ENCODE results near the gene PROX1. TPM values are rescaled to one million over a fixed set of nuclear protein-coding genes. Genes with fewer than 3 reads are reported as not detected.
A peak's percentile ranks its signal among the peaks of the same experiment; 100 is the strongest.
"Not testable (repeated sequence)": the region's sequence is repeated elsewhere in the genome, so short reads cannot be mapped to it uniquely, and the experiment has no call there.

The PROX1 gene
- total and polyA plus RNA-seq, 4 donors = 4.3 to 14.8 (median 10.7) TPM

- WGBS (ENCODE audit: insufficient coverage) = 70% methylated on average over 5 of the region's 5 CpGs
- DNase-seq (ENCODE audit: low read depth in 4 of 6, low spot score in 6 of 6) = no peak
- H3K27ac ChIP-seq (ENCODE audit: low read depth, low read length) = no peak overlapping the region
- H3K36me3 ChIP-seq (ENCODE audit: control insufficient read depth, insufficient read depth, low read length) = no peaks in the 10 kb centered on the region
- no peaks in the 10 kb centered on the region for H3K27me3 ChIP-seq (ENCODE audit: control insufficient read depth, insufficient read depth, low read length)
- no peaks in the 10 kb centered on the region for H3K9me3 ChIP-seq (ENCODE audit: control insufficient read depth, insufficient read depth, low read length)
- H3K4me3 ChIP-seq (ENCODE audit: low read depth, low read length) = no peak overlapping the region
- H3K4me1 ChIP-seq (ENCODE audit: control insufficient read depth, insufficient read depth, low read length) = peaks cover 4% of the 10 kb centered on the region
These were observed 87.7 kb downstream of the PROX1 start for GRCh38 chr1:214075305-214075998.

- Histone ChIP-seq H3K4me1 (ENCODE audit: control insufficient read depth, insufficient read depth, low read length) (peaks cover 4% of the 10 kb centered on the region), H3K27me3 (ENCODE audit: control insufficient read depth, insufficient read depth, low read length) (no peaks in the 10 kb centered on the region), H3K27ac (ENCODE audit: low read depth, low read length) (no peak overlapping the region), H3K9me3 (ENCODE audit: control insufficient read depth, insufficient read depth, low read length) (no peaks in the 10 kb centered on the region), H3K4me3 (ENCODE audit: low read depth, low read length) (no peak overlapping the region), H3K36me3 (ENCODE audit: control insufficient read depth, insufficient read depth, low read length) (no peaks in the 10 kb centered on the region)
- 61% methylated on average over 10 of the region's 16 CpGs for WGBS (ENCODE audit: insufficient coverage)
- DNase-seq (ENCODE audit: low read depth in 4 of 6, low spot score in 6 of 6) = no peak
These were observed 88.4 kb downstream of the PROX1 start for GRCh38 chr1:214075999-214076707.

GRCh38 chr1:214076708-214077065, 88.9 kb downstream of the PROX1 start:
- WGBS (ENCODE audit: insufficient coverage) = 38% methylated on average over 4 of the region's 7 CpGs
- H3K4me1 ChIP-seq (ENCODE audit: control insufficient read depth, insufficient read depth, low read length) = peaks cover 4% of the 10 kb centered on the region
- H3K9me3 ChIP-seq (ENCODE audit: control insufficient read depth, insufficient read depth, low read length) = no peaks in the 10 kb centered on the region
- no peak overlapping the region for H3K4me3 ChIP-seq (ENCODE audit: low read depth, low read length)
- H3K27ac ChIP-seq (ENCODE audit: low read depth, low read length) = no peak overlapping the region
- no peaks in the 10 kb centered on the region for H3K27me3 ChIP-seq (ENCODE audit: control insufficient read depth, insufficient read depth, low read length)
- peak in 2 of 6 donors; percentile 9 to 45 for DNase-seq (ENCODE audit: low read depth in 4 of 6, low spot score in 6 of 6)
- H3K36me3 ChIP-seq (ENCODE audit: control insufficient read depth, insufficient read depth, low read length) = no peaks in the 10 kb centered on the region

GRCh38 chr1:214078950-214079349, 91.2 kb downstream of the PROX1 start:
- no peak for DNase-seq (ENCODE audit: low read depth in 4 of 6, low spot score in 6 of 6)
- Histone ChIP-seq H3K27me3 (ENCODE audit: control insufficient read depth, insufficient read depth, low read length) (no peaks in the 10 kb centered on the region), H3K9me3 (ENCODE audit: control insufficient read depth, insufficient read depth, low read length) (no peaks in the 10 kb centered on the region), H3K4me1 (ENCODE audit: control insufficient read depth, insufficient read depth, low read length) (peaks cover 4% of the 10 kb centered on the region), H3K27ac (ENCODE audit: low read depth, low read length) (no peak overlapping the region), H3K4me3 (ENCODE audit: low read depth, low read length) (no peak overlapping the region), H3K36me3 (ENCODE audit: control insufficient read depth, insufficient read depth, low read length) (no peaks in the 10 kb centered on the region)
- WGBS (ENCODE audit: insufficient coverage) = no CpG with 5 or more reads among the region's 3 CpGs

GRCh38 chr1:214085325-214085724, 97.6 kb downstream of the PROX1 start:
- no peaks in the 10 kb centered on the region for H3K36me3 ChIP-seq (ENCODE audit: control insufficient read depth, insufficient read depth, low read length)
- H3K4me3 ChIP-seq (ENCODE audit: low read depth, low read length) = no peak overlapping the region
- no peak overlapping the region for H3K27ac ChIP-seq (ENCODE audit: low read depth, low read length)
- no peaks in the 10 kb centered on the region for H3K4me1 ChIP-seq (ENCODE audit: control insufficient read depth, insufficient read depth, low read length)
- 97% methylated on average over 2 of the region's 2 CpGs for WGBS (ENCODE audit: insufficient coverage)
- H3K9me3 ChIP-seq (ENCODE audit: control insufficient read depth, insufficient read depth, low read length) = no peaks in the 10 kb centered on the region
- DNase-seq (ENCODE audit: low read depth in 4 of 6, low spot score in 6 of 6) = no peak
- H3K27me3 ChIP-seq (ENCODE audit: control insufficient read depth, insufficient read depth, low read length) = no peaks in the 10 kb centered on the region

- no peak overlapping the region for H3K4me3 ChIP-seq (ENCODE audit: low read depth, low read length)
- H3K27ac ChIP-seq (ENCODE audit: low read depth, low read length) = no peak overlapping the region
- H3K27me3 ChIP-seq (ENCODE audit: control insufficient read depth, insufficient read depth, low read length) = no peaks in the 10 kb centered on the region
- no peaks in the 10 kb centered on the region for H3K36me3 ChIP-seq (ENCODE audit: control insufficient read depth, insufficient read depth, low read length)
- no peaks in the 10 kb centered on the region for H3K4me1 ChIP-seq (ENCODE audit: control insufficient read depth, insufficient read depth, low read length)
- H3K9me3 ChIP-seq (ENCODE audit: control insufficient read depth, insufficient read depth, low read length) = no peaks in the 10 kb centered on the region
- WGBS (ENCODE audit: insufficient coverage) = no CpG with 5 or more reads among the region's 5 CpGs
- no peak for DNase-seq (ENCODE audit: low read depth in 4 of 6, low spot score in 6 of 6)
These were observed 99.2 kb downstream of the PROX1 start for GRCh38 chr1:214086945-214087344.

- H3K4me1 ChIP-seq (ENCODE audit: control insufficient read depth, insufficient read depth, low read length); H3K4me3 ChIP-seq (ENCODE audit: low read depth, low read length); H3K36me3 ChIP-seq (ENCODE audit: control insufficient read depth, insufficient read depth, low read length); DNase-seq (ENCODE audit: low read depth in 4 of 6, low spot score in 6 of 6); H3K9me3 ChIP-seq (ENCODE audit: control insufficient read depth, insufficient read depth, low read length); H3K27ac ChIP-seq (ENCODE audit: low read depth, low read length); H3K27me3 ChIP-seq (ENCODE audit: control insufficient read depth, insufficient read depth, low read length): not testable (repeated sequence)
- WGBS (ENCODE audit: insufficient coverage) = no CpG with 5 or more reads among the region's 2 CpGs
These were observed 101.2 kb downstream of the PROX1 start for GRCh38 chr1:214089003-214089402.

All from spinal cord (tissue), 10 donors.